GM13977 (cell line): ENCODE results near the gene GUCD1.

Experiments
- DNase-seq: peaks from one replicate; pipeline ENCODE4 v3.0.0; 2012; ENCODE audit warnings: low spot score
- CTCF ChIP-seq: IDR thresholded peaks from 2 replicates; pipeline ENCODE4 v1.5.1; 2012; ENCODE audit warnings: mild to moderate bottlenecking, control low read depth; ENCODE audit not compliant: insufficient read depth; ENCODE audit errors: extremely low read depth, missing control alignments
- in situ Hi-C: fragments of 300-500 bp; cut with MboI; formaldehyde crosslinking; loops from one replicate; pipeline ENCODE4 v1.12.0; 2022; ENCODE audit warnings: low sequenced_read_pairs, low pct_unique_long_range_greater_than_20kb, mixed read lengths, inconsistent platforms; ENCODE audit not compliant: unreplicated experiment

Gene GUCD1

GRCh38 chr22:24518228-24518627 lies 36.7 kb downstream of the GUCD1 start:
- no peak for TF ChIP-seq CTCF
- in situ Hi-C loops: no loop called here
- no peak for DNase-seq

GRCh38 chr22:24517446-24517845 lies 37.5 kb downstream of the GUCD1 start:
- no peak for DNase-seq
- no peak for TF ChIP-seq CTCF
- in situ Hi-C loops: no loop called here

GRCh38 chr22:24516301-24516737 lies 38.6 kb downstream of the GUCD1 start:
- in situ Hi-C loops: no loop called here
- TF ChIP-seq CTCF: no peak
- DNase-seq: peak; percentile 63

- in situ Hi-C loops: no loop called here
- DNase-seq: no peak
- no peak for TF ChIP-seq CTCF
Observed at GRCh38 chr22:24515027-24515338, 40.0 kb downstream of the GUCD1 start.

GRCh38 chr22:24514241-24515026 lies 40.5 kb downstream of the GUCD1 start:
- peak; percentile 53 for DNase-seq
- TF ChIP-seq CTCF: no peak
- in situ Hi-C loops: no loop called here

- no peak for TF ChIP-seq CTCF
- in situ Hi-C loops: no loop called here
- DNase-seq: no peak
Observed at GRCh38 chr22:24513378-24514240, 41.3 kb downstream of the GUCD1 start.
